ENCODE results near the gene VWA8.

DNA sequence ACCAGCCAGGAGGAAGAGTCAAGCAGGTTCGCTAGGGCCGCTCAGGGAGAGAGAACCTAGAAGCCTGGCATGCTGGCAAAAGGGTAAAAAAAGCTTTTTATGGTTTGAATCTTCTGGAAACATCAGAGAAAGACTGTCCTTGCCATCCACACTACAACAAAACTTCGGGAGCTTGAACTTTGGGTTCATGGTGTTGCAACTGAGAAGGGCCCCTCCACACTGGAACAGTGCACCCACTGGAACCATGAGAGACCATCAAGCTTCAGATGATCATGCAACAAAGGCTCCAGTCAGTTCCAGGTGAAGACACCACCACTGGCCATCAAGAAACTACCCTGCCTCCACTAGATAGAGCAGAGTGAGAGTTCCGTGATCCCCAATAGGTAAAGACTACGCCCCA lies 333.5 kb downstream of the VWA8 start:
- TF ChIP-seq CTCF (IDR thresholded peaks at IDR 0.05), result no peak
- no peak for TF ChIP-seq POLR2A (IDR thresholded peaks at IDR 0.05)

All from thyroid gland (tissue), 4 donors.